Astrocyte (in vitro differentiated cells and primary cell): Measurements from ENCODE around the gene AVPR1B.

Experiments
- CTCF ChIP-seq: IDR thresholded peaks from 2 replicates; pipeline ENCODE4 v1.5.1; 2011; ENCODE audit warnings: low read depth, mild to moderate bottlenecking, inconsistent platforms, low read length, moderate library complexity; ENCODE audit not compliant: insufficient read depth
- EZH2 ChIP-seq: IDR thresholded peaks from 2 replicates; pipeline ENCODE4 v1.6.1; 2012; ENCODE audit warnings: mild to moderate bottlenecking, low read length, inconsistent platforms; ENCODE audit not compliant: insufficient read depth

- TF ChIP-seq CTCF = no peak
- no peak for TF ChIP-seq EZH2
Measured at GRCh38 chr1:206128196-206128595, 11.0 kb upstream of the AVPR1B start.
